Astrocyte (in vitro differentiated cells and primary cell): ENCODE results near the gene B4GALNT1. TPM values are rescaled to one million over a fixed set of nuclear protein-coding genes. Genes with fewer than 3 reads are reported as not detected.

ENCODE experiments used
- DNase-seq: peaks from one replicate; pipeline ENCODE4 v3.0.0-alpha.2; 2010; ENCODE audit warnings: low read depth
- FAIRE-seq: peaks from 2 replicates; lab custom pipeline; 2011; peaks lifted over from hg19 to GRCh38; lab: Jason Lieb, UNC
- H2AFZ ChIP-seq: 2 replicates; pipeline ENCODE4 v1.6.0; 2012; ENCODE audit warnings: low read depth, low read length, inconsistent platforms
- H3K27ac ChIP-seq: 2 replicates; pipeline ENCODE4 v1.5.1; 2011; ENCODE audit warnings: low read depth, low read length, inconsistent platforms
- H3K27me3 ChIP-seq: 2 replicates; pipeline ENCODE4 v1.6.0; 2011; ENCODE audit warnings: low read length, inconsistent platforms; ENCODE audit not compliant: insufficient read depth
- H3K36me3 ChIP-seq: 2 replicates; pipeline ENCODE4 v1.5.1; 2011; ENCODE audit warnings: low read length, inconsistent platforms; ENCODE audit not compliant: insufficient read depth
- H3K4me1 ChIP-seq: 2 replicates; pipeline ENCODE4 v1.5.1; 2011; ENCODE audit warnings: low read length, inconsistent platforms; ENCODE audit not compliant: insufficient read depth
- H3K4me2 ChIP-seq: 2 replicates; pipeline ENCODE4 v1.6.0; 2012; ENCODE audit warnings: low read length, inconsistent platforms
- H3K4me3 ChIP-seq: 2 replicates; pipeline ENCODE4 v1.5.1; 2011; ENCODE audit warnings: low read depth, mild to moderate bottlenecking, low read length, inconsistent platforms; ENCODE audit not compliant: insufficient read depth
- H3K79me2 ChIP-seq: 2 replicates; pipeline ENCODE4 v1.6.0; 2012; ENCODE audit warnings: mild to moderate bottlenecking, low read length, inconsistent platforms; ENCODE audit not compliant: insufficient read depth
- H3K9ac ChIP-seq: 2 replicates; pipeline ENCODE4 v1.6.0; 2012; ENCODE audit warnings: mild to moderate bottlenecking, low read length, inconsistent platforms
- H3K9me3 ChIP-seq: 2 replicates; pipeline ENCODE4 v1.5.1; 2012; ENCODE audit warnings: low read depth, mild to moderate bottlenecking, low read length, inconsistent platforms; ENCODE audit not compliant: insufficient read depth
- H4K20me1 ChIP-seq: 2 replicates; pipeline ENCODE4 v1.6.0; 2012; ENCODE audit warnings: low read length, inconsistent platforms; ENCODE audit not compliant: insufficient read depth
- H3K27ac Mint-ChIP-seq: one replicate; pipeline ENCODE4 v1.8.0; 2021; ENCODE audit warnings: mild to moderate bottlenecking, mixed read lengths; ENCODE audit not compliant: unreplicated experiment
- H3K27me3 Mint-ChIP-seq: one replicate; pipeline ENCODE4 v1.8.0; 2021; ENCODE audit warnings: low read depth, mixed read lengths; ENCODE audit not compliant: unreplicated experiment
- H3K36me3 Mint-ChIP-seq: one replicate; pipeline ENCODE4 v1.8.0; 2021; ENCODE audit warnings: low read depth, mixed read lengths; ENCODE audit not compliant: unreplicated experiment
- H3K4me1 Mint-ChIP-seq: one replicate; pipeline ENCODE4 v1.8.0; 2021; ENCODE audit warnings: low read depth, mixed read lengths; ENCODE audit not compliant: unreplicated experiment
- H3K4me3 Mint-ChIP-seq: one replicate; pipeline ENCODE4 v1.8.0; 2021; ENCODE audit warnings: mild to moderate bottlenecking, moderate library complexity, mixed read lengths; ENCODE audit not compliant: unreplicated experiment
- H3K9me3 Mint-ChIP-seq: one replicate; pipeline ENCODE4 v1.8.0; 2021; ENCODE audit warnings: mild to moderate bottlenecking, mixed read lengths; ENCODE audit not compliant: unreplicated experiment
- EZH2 ChIP-seq: IDR thresholded peaks from 2 replicates; pipeline ENCODE4 v1.6.1; 2012; ENCODE audit warnings: mild to moderate bottlenecking, low read length, inconsistent platforms; ENCODE audit not compliant: insufficient read depth
- total RNA-seq: library from RNA; stranded (reverse); gene quantifications from 2 replicates; pipeline ENCODE4 v1.2.1, GENCODE V29; 2021
- TF ChIP-seq, protein P1 (sequence below): IDR thresholded peaks from 2 replicates; pipeline ENCODE4 v1.5.1; 2011; ENCODE audit warnings: low read depth, mild to moderate bottlenecking, inconsistent platforms, low read length, moderate library complexity; ENCODE audit not compliant: insufficient read depth

B4GALNT1 gene
- total RNA-seq, 1 donor from 2014 or later, result 2.5 TPM

DNA sequence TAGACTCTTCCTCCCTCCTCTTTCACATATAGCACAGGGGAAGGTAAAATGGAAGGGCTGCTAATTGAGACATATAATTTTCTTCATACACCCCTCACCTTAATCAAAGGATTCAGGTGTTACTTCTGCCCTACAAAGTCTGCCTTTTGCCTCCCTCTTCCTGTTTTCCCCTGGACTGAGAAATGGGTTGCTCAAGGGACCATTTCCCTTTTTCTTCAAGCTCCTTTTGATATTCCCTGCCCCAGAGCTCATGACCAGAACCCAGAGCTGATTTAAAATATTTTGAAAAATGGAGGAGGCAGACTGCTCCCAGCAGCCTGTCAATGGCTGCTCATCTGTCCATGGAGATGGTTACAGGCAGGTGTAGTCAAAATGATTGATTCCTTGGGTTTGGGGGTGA, 48.3 kb downstream of the B4GALNT1 start:
- H3K9ac ChIP-seq, result no peak overlapping the region

DNA sequence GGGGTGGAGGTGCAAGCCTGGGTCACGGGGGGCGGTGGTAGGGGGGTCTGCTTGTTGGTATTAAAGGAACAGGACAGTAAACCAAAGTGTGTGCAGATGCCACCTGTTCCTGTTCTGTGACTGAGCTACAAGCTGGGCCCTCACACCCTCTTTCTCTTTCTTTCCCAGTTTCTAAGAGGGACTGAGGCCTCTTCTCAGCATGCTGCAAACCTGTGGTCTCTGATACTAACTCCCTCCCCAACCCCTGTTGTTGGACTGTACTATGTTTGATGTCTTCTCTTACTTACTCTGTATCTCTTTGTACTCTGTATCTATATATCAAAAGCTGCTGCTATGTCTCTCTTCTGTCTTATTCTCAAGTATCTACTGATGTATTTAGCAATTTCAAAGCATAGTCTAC, 49.0 kb downstream of the B4GALNT1 start:
- Histone ChIP-seq H2AFZ (no peak overlapping the region), H3K9me3 (no peaks in the 10 kb centered on the region), H3K4me2 (no peak overlapping the region), H3K79me2 (no peaks in the 10 kb centered on the region), H4K20me1 (no peaks in the 10 kb centered on the region), H3K36me3 (no peaks in the 10 kb centered on the region), H3K9ac (no peak overlapping the region), H3K27ac (no peak overlapping the region), H3K27me3 (no peaks in the 10 kb centered on the region), H3K4me3 (no peak overlapping the region), H3K4me1 (no peaks in the 10 kb centered on the region)
- no peak overlapping the region for H3K27ac Mint-ChIP-seq
- H3K9me3 Mint-ChIP-seq, result peaks cover 2% of the 10 kb centered on the region
- no peak overlapping the region for H3K4me3 Mint-ChIP-seq
- H3K27me3 Mint-ChIP-seq, result peaks cover 11% of the 10 kb centered on the region
- peaks cover 7% of the 10 kb centered on the region for H3K4me1 Mint-ChIP-seq
- TF ChIP-seq, protein P1, sequence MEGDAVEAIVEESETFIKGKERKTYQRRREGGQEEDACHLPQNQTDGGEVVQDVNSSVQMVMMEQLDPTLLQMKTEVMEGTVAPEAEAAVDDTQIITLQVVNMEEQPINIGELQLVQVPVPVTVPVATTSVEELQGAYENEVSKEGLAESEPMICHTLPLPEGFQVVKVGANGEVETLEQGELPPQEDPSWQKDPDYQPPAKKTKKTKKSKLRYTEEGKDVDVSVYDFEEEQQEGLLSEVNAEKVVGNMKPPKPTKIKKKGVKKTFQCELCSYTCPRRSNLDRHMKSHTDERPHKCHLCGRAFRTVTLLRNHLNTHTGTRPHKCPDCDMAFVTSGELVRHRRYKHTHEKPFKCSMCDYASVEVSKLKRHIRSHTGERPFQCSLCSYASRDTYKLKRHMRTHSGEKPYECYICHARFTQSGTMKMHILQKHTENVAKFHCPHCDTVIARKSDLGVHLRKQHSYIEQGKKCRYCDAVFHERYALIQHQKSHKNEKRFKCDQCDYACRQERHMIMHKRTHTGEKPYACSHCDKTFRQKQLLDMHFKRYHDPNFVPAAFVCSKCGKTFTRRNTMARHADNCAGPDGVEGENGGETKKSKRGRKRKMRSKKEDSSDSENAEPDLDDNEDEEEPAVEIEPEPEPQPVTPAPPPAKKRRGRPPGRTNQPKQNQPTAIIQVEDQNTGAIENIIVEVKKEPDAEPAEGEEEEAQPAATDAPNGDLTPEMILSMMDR, result no peak
- no peak for TF ChIP-seq EZH2
- FAIRE-seq, result no peak
- peaks cover 18% of the 10 kb centered on the region for H3K36me3 Mint-ChIP-seq
- no peak for DNase-seq

More for the DNA sequence above, 48.3 kb downstream of the B4GALNT1 start:
- no peaks in the 10 kb centered on the region for H4K20me1 ChIP-seq
- Mint-ChIP-seq H3K4me3 (no peak overlapping the region), H3K27me3 (peaks cover 11% of the 10 kb centered on the region), H3K9me3 (no peaks in the 10 kb centered on the region), H3K36me3 (peaks cover 14% of the 10 kb centered on the region), H3K4me1 (peaks cover 1% of the 10 kb centered on the region), H3K27ac (no peak overlapping the region)
- no peak overlapping the region for H3K27ac ChIP-seq
- DNase-seq (no peak), FAIRE-seq (no peak)
- no peaks in the 10 kb centered on the region for H3K4me1 ChIP-seq
- no peaks in the 10 kb centered on the region for H3K9me3 ChIP-seq
- H3K4me3 ChIP-seq, result no peak overlapping the region
- no peaks in the 10 kb centered on the region for H3K27me3 ChIP-seq
- H2AFZ ChIP-seq, result no peak overlapping the region
- TF ChIP-seq, protein P1, result no peak
- TF ChIP-seq EZH2, result no peak
- H3K4me2 ChIP-seq, result no peak overlapping the region
- no peaks in the 10 kb centered on the region for H3K36me3 ChIP-seq
- no peaks in the 10 kb centered on the region for H3K79me2 ChIP-seq

DNA sequence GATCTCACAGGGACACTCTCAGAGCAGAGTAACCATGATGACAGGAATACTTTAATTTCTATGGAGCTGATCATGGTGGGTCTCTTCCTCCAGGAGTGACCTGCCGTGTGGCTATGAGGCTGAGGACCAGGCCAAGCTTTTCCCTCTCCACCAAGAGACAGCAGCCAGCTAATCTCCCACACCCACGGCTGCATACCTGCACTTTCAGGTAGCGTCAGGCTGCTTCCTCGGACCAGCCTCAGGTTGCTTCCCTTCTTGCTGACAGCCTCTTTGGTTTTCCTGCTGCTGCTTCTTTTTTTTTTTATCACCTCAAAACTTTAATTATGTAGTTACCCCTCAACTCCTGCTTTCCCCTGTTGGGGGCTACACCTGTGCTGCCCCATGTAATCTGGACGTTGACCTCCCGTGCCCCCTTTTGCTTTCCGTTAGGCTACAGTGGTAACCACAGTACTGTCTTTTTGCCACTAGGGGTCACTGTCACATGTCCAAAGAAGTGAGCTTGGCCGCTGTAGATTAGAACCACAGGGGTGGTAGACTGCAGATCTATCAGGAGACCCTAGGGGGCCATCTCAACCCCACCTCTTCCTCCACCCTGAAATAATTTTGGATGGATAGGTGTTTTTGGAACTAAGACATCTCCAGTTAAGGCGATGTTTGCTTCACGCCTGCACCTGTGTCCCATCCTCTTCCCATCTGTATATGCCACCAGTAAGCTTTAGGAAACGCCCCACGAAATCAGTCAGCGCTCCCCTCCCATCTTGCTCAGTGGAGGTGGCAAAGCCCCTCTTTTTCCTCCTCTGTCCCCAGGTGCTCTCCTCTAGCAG, 49.8 kb downstream of the B4GALNT1 start:
- FAIRE-seq (no peak), DNase-seq (peak; percentile 51)
- Mint-ChIP-seq H3K4me3 (peak overlapping the region; percentile 50), H3K9me3 (peaks cover 2% of the 10 kb centered on the region), H3K36me3 (peaks cover 22% of the 10 kb centered on the region), H3K27me3 (peaks cover 11% of the 10 kb centered on the region), H3K27ac (no peak overlapping the region), H3K4me1 (peaks cover 8% of the 10 kb centered on the region)
- no peaks in the 10 kb centered on the region for H3K4me1 ChIP-seq
- H3K9ac ChIP-seq, result no peak overlapping the region
- H3K27ac ChIP-seq, result no peak overlapping the region
- H3K4me3 ChIP-seq, result no peak overlapping the region
- H3K36me3 ChIP-seq, result no peaks in the 10 kb centered on the region
- no peaks in the 10 kb centered on the region for H3K27me3 ChIP-seq
- H4K20me1 ChIP-seq, result no peaks in the 10 kb centered on the region
- no peak overlapping the region for H3K4me2 ChIP-seq
- H3K9me3 ChIP-seq, result no peaks in the 10 kb centered on the region
- no peak overlapping the region for H2AFZ ChIP-seq
- TF ChIP-seq EZH2, result no peak
- TF ChIP-seq, protein P1, result peak; percentile 92
- H3K79me2 ChIP-seq, result no peaks in the 10 kb centered on the region
